Measurements from ENCODE around the gene TNFRSF21.

- TF ChIP-seq, protein P1, sequence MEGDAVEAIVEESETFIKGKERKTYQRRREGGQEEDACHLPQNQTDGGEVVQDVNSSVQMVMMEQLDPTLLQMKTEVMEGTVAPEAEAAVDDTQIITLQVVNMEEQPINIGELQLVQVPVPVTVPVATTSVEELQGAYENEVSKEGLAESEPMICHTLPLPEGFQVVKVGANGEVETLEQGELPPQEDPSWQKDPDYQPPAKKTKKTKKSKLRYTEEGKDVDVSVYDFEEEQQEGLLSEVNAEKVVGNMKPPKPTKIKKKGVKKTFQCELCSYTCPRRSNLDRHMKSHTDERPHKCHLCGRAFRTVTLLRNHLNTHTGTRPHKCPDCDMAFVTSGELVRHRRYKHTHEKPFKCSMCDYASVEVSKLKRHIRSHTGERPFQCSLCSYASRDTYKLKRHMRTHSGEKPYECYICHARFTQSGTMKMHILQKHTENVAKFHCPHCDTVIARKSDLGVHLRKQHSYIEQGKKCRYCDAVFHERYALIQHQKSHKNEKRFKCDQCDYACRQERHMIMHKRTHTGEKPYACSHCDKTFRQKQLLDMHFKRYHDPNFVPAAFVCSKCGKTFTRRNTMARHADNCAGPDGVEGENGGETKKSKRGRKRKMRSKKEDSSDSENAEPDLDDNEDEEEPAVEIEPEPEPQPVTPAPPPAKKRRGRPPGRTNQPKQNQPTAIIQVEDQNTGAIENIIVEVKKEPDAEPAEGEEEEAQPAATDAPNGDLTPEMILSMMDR (IDR thresholded peaks at IDR 0.05; ENCODE audit: low read length) = no peak
- TF ChIP-seq EZH2 (optimal IDR thresholded peaks at IDR 0.05; ENCODE audit: low read depth, low read length) = no peak
- no peak for TF ChIP-seq EZH2phosphoT487 (IDR thresholded peaks at IDR 0.05; ENCODE audit: low read length)
Measured at GRCh38 chr6:47344022-47344421, 34.3 kb upstream of the TNFRSF21 start.
